ENCODE results near the gene OR13J1.

OR13J1 gene

GRCh38 chr9:35829084-35829763 is 41.0 kb downstream of the OR13J1 start, which contains the start of gene TMEM8B:
TMEM8B (plus strand) TSS chr9:35829228; CDS start chr9:35829448, 220 bp downstream.
- peak; percentile 95 for DNase-seq

- DNase-seq, result peak; percentile 17
These were observed 41.5 kb downstream of the OR13J1 start, which contains the start of gene FAM221B for GRCh38 chr9:35828716-35829083. FAM221B (minus strand) TSS chr9:35828732; CDS start chr9:35826161, 2,571 bp downstream.

- no peak for DNase-seq
These were observed 42.7 kb downstream of the OR13J1 start for GRCh38 chr9:35827486-35827885.

- peak; percentile 23 for DNase-seq
These were observed 44.0 kb downstream of the OR13J1 start for GRCh38 chr9:35826071-35826701.

- DNase-seq, result no peak
These were observed 47.3 kb downstream of the OR13J1 start for GRCh38 chr9:35822926-35823325.

GRCh38 chr9:35820076-35820475 is 50.1 kb downstream of the OR13J1 start:
- no peak for DNase-seq

Data from activated gamma-delta T cell treated with Interleukin-2 at 50 U/mL for 16 hours (primary cell).